ENCODE data around the gene XXYLT1. TPM values are rescaled to one million over a fixed set of nuclear protein-coding genes. Genes with fewer than 3 reads are reported as not detected.

XXYLT1 gene
- total RNA-seq, 1 donor from 2014 or later: 9.8 TPM

DNA sequence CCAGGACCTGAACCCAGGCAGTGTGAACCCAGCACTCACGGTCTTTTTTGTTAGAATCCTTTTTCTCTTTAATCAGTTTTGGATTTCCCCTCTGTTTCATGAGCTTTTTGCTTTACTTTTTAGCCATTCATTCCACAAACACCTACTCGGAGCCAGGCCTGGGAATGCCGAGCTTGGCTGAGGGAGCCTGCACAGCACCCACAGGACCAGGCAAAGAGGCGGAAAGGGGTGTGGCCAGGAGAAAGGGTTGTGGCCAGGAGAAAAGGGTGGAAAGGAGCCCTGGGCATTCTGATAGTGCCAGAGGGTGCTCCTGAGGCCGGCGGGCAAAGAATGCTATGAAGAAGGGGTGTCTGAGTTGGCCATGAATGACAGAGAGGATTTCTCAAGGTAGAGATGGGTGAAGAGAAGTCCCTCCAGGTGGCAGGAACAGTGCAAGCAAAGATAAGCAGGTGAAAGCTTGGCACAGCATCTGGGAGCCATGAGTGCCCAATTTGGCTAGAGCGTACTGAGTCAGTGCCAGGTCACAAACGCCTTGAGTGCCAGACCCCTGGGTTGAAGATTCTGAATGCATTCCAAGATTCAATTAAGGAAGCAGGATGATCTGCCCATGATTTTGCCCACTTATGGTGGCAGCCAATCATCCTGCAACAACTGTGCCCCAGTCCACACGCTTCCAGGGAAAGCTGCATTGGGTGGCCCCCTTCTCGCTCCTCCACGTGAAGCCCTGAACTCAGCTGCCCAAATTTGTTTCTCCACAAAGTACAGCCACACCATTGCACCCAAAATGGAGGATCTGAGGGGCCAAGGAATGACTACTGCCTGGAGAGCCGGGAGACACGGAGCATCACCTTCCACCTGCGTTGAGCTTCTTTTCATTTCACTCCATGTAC is 157.2 kb downstream of the XXYLT1 start:
- ATAC-seq (no peak), DNase-seq (peak; percentile 53)
- Histone ChIP-seq H3K27ac (no peak overlapping the region), H3K4me1 (no peaks in the 10 kb centered on the region), H3K9me3 (no peaks in the 10 kb centered on the region), H3K27me3 (no peaks in the 10 kb centered on the region), H3K4me3 (no peak overlapping the region), H3K36me3 (no peaks in the 10 kb centered on the region)
- TF ChIP-seq, protein P1, sequence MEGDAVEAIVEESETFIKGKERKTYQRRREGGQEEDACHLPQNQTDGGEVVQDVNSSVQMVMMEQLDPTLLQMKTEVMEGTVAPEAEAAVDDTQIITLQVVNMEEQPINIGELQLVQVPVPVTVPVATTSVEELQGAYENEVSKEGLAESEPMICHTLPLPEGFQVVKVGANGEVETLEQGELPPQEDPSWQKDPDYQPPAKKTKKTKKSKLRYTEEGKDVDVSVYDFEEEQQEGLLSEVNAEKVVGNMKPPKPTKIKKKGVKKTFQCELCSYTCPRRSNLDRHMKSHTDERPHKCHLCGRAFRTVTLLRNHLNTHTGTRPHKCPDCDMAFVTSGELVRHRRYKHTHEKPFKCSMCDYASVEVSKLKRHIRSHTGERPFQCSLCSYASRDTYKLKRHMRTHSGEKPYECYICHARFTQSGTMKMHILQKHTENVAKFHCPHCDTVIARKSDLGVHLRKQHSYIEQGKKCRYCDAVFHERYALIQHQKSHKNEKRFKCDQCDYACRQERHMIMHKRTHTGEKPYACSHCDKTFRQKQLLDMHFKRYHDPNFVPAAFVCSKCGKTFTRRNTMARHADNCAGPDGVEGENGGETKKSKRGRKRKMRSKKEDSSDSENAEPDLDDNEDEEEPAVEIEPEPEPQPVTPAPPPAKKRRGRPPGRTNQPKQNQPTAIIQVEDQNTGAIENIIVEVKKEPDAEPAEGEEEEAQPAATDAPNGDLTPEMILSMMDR (IDR thresholded peaks at IDR 0.05): no peak
- intact Hi-C loops (cut with DNase I): no loop called here

DNA sequence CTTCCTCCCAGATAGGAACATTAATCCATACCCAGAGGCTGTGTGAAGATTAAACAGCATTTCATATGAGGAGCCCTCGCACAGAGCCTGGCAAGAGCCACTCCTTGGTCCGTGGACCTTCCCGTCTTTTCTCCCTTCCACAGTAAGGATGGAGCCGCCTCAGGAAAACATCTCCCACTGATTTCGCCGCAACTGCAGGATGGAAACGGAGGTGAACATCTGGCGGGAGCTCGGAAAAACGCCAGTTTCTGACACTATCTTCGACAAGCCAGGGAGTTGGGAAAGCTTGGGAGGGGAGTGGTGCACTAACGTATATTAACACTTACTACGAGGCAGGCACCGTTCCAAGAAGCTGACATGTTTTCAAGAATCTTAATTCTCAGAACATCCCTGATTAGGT is 157.9 kb downstream of the XXYLT1 start:
- Histone ChIP-seq H3K4me1 (no peaks in the 10 kb centered on the region), H3K9me3 (no peaks in the 10 kb centered on the region), H3K27ac (no peak overlapping the region), H3K36me3 (no peaks in the 10 kb centered on the region), H3K27me3 (no peaks in the 10 kb centered on the region), H3K4me3 (no peak overlapping the region)
- no peak for ATAC-seq
- peak; percentile 36 for DNase-seq
- intact Hi-C loops (cut with DNase I): no loop called here
- TF ChIP-seq, protein P1 (IDR thresholded peaks at IDR 0.05): no peak

DNA sequence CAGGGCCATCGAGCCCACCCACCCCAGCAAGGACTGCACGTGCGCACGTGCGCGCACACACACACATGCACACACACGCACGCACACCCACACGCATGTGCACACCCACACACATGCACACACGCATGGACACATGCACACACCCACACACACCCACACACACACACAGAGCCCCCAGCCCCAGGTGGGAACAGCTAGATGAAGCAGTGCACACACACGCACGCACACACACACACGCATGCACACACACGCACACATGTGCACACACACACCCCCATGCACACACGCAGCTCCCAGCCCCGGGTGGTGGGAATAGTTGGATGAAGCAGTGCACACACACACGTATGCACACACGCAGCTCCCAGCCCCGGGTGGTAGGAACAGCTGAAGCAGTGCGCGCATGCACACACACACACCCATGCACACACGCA is 158.6 kb downstream of the XXYLT1 start:
- ATAC-seq: no peak
- Histone ChIP-seq H3K27me3 (no peaks in the 10 kb centered on the region), H3K9me3 (no peaks in the 10 kb centered on the region), H3K27ac (no peak overlapping the region), H3K4me3 (no peak overlapping the region), H3K4me1 (no peaks in the 10 kb centered on the region), H3K36me3 (no peaks in the 10 kb centered on the region)
- intact Hi-C loops (cut with DNase I): no loop called here
- DNase-seq: peak; percentile 42
- TF ChIP-seq, protein P1 (IDR thresholded peaks at IDR 0.05): no peak

DNA sequence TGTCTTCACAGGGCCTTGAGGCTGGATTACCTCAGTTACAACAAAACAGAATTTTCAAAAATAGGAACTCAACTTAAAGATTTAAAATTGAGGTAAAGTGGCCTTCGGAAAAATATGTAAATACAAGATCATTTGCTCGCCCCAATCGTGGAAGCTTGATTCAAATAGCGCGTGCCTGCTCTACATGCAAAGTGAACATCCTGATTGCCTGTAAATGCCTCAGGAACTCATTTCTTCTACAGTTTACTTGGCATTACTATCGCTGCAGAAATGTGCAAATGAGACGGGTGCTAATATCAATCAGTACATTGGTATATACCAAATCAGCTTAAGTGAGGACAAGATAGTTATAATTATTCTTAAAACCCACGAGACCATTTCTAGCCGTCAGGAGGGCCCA is 159.2 kb downstream of the XXYLT1 start:
- H3K27ac ChIP-seq: no peak overlapping the region
- no peaks in the 10 kb centered on the region for H3K9me3 ChIP-seq
- no peak overlapping the region for H3K4me3 ChIP-seq
- no peak for ATAC-seq
- H3K27me3 ChIP-seq: no peaks in the 10 kb centered on the region
- no peaks in the 10 kb centered on the region for H3K4me1 ChIP-seq
- H3K36me3 ChIP-seq: no peaks in the 10 kb centered on the region
- intact Hi-C loops (cut with DNase I): no loop called here
- no peak for DNase-seq
- TF ChIP-seq, protein P1 (IDR thresholded peaks at IDR 0.05): no peak

DNA sequence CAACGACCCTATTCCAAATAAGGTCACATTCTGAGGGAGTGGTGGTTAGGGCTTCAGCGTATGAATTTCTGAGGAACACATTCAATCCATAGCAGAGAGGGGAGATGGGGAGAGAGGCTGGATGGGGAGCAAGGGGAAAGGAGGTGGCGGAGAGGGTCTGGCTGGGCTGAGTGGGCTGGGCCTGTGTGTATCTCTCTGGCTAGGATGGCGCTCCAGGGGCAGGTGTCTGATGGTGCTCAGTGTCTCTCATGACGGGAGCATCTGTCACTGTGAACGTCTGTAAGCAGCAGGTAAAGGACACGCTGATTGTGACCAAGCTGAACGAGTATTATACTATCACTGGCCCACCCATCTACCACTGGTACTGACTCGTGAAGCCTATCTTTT is 159.6 kb downstream of the XXYLT1 start:
- ATAC-seq: no peak
- H3K27ac ChIP-seq: no peak overlapping the region
- intact Hi-C loops (cut with DNase I): no loop called here
- no peaks in the 10 kb centered on the region for H3K9me3 ChIP-seq
- TF ChIP-seq, protein P1 (IDR thresholded peaks at IDR 0.05): no peak
- no peak overlapping the region for H3K4me3 ChIP-seq
- DNase-seq: peak; percentile 18
- H3K36me3 ChIP-seq: no peaks in the 10 kb centered on the region
- H3K27me3 ChIP-seq: no peaks in the 10 kb centered on the region
- H3K4me1 ChIP-seq: no peaks in the 10 kb centered on the region
